Neural cell (in vitro differentiated cells): ENCODE results near the gene SPRR3.
"Not testable (repeated sequence)": the region's sequence is repeated elsewhere in the genome, so short reads cannot be mapped to it uniquely, and the experiment has no call there.

ENCODE experiments used
- CTCF ChIP-seq: fragments of 450-650 bp; IDR thresholded peaks from 2 replicates; pipeline ENCODE4 v1.5.1; 2014; ENCODE audit warnings: antibody characterized with exemption, mild to moderate bottlenecking, moderate library complexity; ENCODE audit not compliant: poor library complexity, severe bottlenecking
- EP300 ChIP-seq: fragments of 450-650 bp; conservative IDR thresholded peaks from 2 replicates; pipeline ENCODE4 v1.6.1; 2014; ENCODE audit warnings: antibody characterized with exemption, mild to moderate bottlenecking, moderate library complexity; ENCODE audit not compliant: poor library complexity, severe bottlenecking
- MXI1 ChIP-seq: fragments of 450-650 bp; conservative IDR thresholded peaks from 2 replicates; pipeline ENCODE4 v1.6.1; 2014; ENCODE audit warnings: antibody characterized with exemption, mild to moderate bottlenecking; ENCODE audit not compliant: poor library complexity, severe bottlenecking
- TAF1 ChIP-seq: IDR thresholded peaks from 2 replicates; pipeline ENCODE4 v1.6.1; 2012; ENCODE audit warnings: low read depth
- TF ChIP-seq, protein P1 (sequence below): IDR thresholded peaks from 2 replicates; pipeline ENCODE4 v1.6.1; 2012; ENCODE audit warnings: borderline replicate concordance

GRCh38 chr1:153021829-153022228 is 20.3 kb downstream of the SPRR3 start:
- TF ChIP-seq CTCF, TAF1, MXI1, EP300: not testable (repeated sequence)
- TF ChIP-seq, protein P1, sequence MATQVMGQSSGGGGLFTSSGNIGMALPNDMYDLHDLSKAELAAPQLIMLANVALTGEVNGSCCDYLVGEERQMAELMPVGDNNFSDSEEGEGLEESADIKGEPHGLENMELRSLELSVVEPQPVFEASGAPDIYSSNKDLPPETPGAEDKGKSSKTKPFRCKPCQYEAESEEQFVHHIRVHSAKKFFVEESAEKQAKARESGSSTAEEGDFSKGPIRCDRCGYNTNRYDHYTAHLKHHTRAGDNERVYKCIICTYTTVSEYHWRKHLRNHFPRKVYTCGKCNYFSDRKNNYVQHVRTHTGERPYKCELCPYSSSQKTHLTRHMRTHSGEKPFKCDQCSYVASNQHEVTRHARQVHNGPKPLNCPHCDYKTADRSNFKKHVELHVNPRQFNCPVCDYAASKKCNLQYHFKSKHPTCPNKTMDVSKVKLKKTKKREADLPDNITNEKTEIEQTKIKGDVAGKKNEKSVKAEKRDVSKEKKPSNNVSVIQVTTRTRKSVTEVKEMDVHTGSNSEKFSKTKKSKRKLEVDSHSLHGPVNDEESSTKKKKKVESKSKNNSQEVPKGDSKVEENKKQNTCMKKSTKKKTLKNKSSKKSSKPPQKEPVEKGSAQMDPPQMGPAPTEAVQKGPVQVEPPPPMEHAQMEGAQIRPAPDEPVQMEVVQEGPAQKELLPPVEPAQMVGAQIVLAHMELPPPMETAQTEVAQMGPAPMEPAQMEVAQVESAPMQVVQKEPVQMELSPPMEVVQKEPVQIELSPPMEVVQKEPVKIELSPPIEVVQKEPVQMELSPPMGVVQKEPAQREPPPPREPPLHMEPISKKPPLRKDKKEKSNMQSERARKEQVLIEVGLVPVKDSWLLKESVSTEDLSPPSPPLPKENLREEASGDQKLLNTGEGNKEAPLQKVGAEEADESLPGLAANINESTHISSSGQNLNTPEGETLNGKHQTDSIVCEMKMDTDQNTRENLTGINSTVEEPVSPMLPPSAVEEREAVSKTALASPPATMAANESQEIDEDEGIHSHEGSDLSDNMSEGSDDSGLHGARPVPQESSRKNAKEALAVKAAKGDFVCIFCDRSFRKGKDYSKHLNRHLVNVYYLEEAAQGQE = not testable (repeated sequence)
